ENCODE measurements around the gene GUK1. TPM values are rescaled to one million over a fixed set of nuclear protein-coding genes. Genes with fewer than 3 reads are reported as not detected.

Gene GUK1
- total and polyA plus RNA-seq, 2 of the 8 experiments (the other 6 are each of a cell fraction or from before 2014, with no cell fraction given): 68.5 to 183 TPM

DNA sequence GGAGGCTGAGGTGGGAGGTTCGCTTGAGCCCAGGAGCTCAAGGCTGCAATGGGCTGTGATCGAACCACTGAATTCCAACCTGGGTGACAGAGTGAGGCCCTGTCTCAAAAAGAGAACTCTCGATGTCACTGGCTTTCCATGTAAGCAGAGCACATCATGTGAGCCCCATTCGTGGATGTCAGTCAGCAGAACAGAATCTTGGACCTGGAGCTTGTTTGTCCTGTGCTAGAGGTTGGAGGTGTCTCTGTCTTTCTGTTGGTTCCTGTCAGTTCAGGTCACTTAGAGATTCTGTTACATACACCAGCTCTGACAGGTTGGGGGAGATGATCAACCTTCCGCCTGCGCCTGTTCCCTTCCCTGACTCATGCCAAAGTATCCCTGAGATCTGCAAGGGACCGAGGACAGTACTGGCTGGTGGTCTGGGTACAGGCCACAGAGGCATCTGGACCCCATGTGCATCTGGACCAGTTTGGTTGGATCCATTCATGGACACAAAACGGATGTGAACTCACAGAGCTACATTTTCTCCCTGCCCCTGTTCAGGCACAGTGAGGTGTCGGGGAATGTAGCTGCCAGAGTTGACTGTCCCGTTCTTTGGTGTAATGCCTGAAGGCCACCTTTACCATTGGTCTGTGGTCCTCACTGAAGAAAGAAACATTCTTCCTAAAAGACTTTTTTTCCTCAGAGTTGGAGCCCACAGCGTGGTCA is 47.6 kb upstream of the GUK1 start:
- H3K79me2 ChIP-seq (ENCODE audit: control insufficient read depth in 1 of 2, insufficient read depth in 2 of 2, low read length in 2 of 2): peaks cover 65 to 97% of the 10 kb centered on the region in 2 experiments
- H2BK120ac ChIP-seq (replicated peaks; ENCODE audit: low read depth, low read length): no peak overlapping the region
- H4K5ac ChIP-seq (ENCODE audit: insufficient read length, low read depth, low read length): no peak overlapping the region
- H2AK5ac ChIP-seq (ENCODE audit: low read depth, low read length): no peak overlapping the region
- H3K27me3 ChIP-seq (replicated peaks in 1 of 4; ENCODE audit: control insufficient read depth in 3 of 4, extremely low read depth in 1 of 4, insufficient read depth in 3 of 4, low read length in 3 of 4): no peaks in the 10 kb centered on the region
- no peak overlapping the region for H3K4ac ChIP-seq (replicated peaks; ENCODE audit: insufficient read length, low read depth, low read length)
- H2BK15ac ChIP-seq (ENCODE audit: low read length): no peak overlapping the region
- FAIRE-seq (no peak), DNase-seq (ENCODE audit: low read depth in 1 of 2, low spot score in 2 of 2) (no peak)
- no peak overlapping the region for H2BK5ac ChIP-seq (ENCODE audit: low read depth, low read length)
- no peak overlapping the region for H4K8ac ChIP-seq (ENCODE audit: extremely low read depth, insufficient read depth, low read length)
- H2BK20ac ChIP-seq (ENCODE audit: low read length): no peak overlapping the region
- H3K27ac ChIP-seq (ENCODE audit: low read depth, low read length): no peak overlapping the region
- no peak overlapping the region for H3K9ac ChIP-seq (replicated peaks in 1 of 4; ENCODE audit: extremely low read depth in 1 of 4, low read depth in 3 of 4, low read length in 3 of 4)
- H3K9me3 ChIP-seq (ENCODE audit: insufficient read depth in 2 of 2, low read depth in 1 of 2, low read length in 1 of 2): peaks cover 3 to 5% of the 10 kb centered on the region in 2 experiments; a peak in 3 of 4 replicates
- TF ChIP-seq KDM4A (IDR thresholded peaks at IDR 0.05; ENCODE audit: low read depth, low read length, severe bottlenecking): no peak
- TF ChIP-seq CBX5 (IDR thresholded peaks at IDR 0.05; ENCODE audit: low read depth, low read length): no peak
- TF ChIP-seq SUZ12 (IDR thresholded peaks at IDR 0.05; ENCODE audit: low read length): no peak
- peaks cover 57 to 79% of the 10 kb centered on the region in 2 experiments for H4K20me1 ChIP-seq (replicated peaks in 1 of 2; ENCODE audit: control insufficient read depth in 1 of 2, insufficient read depth in 2 of 2, low read length in 2 of 2)
- no peak overlapping the region for H4K91ac ChIP-seq (replicated peaks; ENCODE audit: insufficient read length, low read length)
- WGBS, 2 experiments (ENCODE audit: extremely low coverage in 1 of 2, insufficient coverage in 1 of 2, insufficient read length in 1 of 2, insufficient replicate concordance in 2 of 2, low coverage in 1 of 2, low lambda C conversion rate in 2 of 2, missing lambda C conversion rate in 1 of 2): 92% methylated on average over 11 of the region's 11 CpGs; no CpG with 5 or more reads in 1 of the 2 experiments
- CTCF ChIA-PET (ENCODE audit: partially characterized antibody): interaction anchor here (0.7 to 2.9 kb wide), 5 partner anchors 8 to 376 kb away, joined by 3 to 14 read pairs (median 4); no protein-coding TSS in a partner anchor
- H3K56ac ChIP-seq (replicated peaks; ENCODE audit: insufficient read length, low read depth, low read length): no peak overlapping the region
- no peak overlapping the region for H2BK12ac ChIP-seq (ENCODE audit: low read depth, low read length)
- peaks cover 2 to 6% (median 3%) of the 10 kb centered on the region in 4 experiments; a peak in 7 of 8 replicates for H3K36me3 ChIP-seq (ENCODE audit: control insufficient read depth in 2 of 4, insufficient read depth in 4 of 4, low read length in 3 of 4)
- POLR2A ChIA-PET (ENCODE audit: partially characterized antibody): interaction anchor here (1.1 to 7.1 kb wide), 4 partner anchors 7 to 73 kb away, joined by 3 to 53 read pairs (median 7); partner anchors contain the start of genes ARF1 and IBA57
- no peak overlapping the region for H2AFZ ChIP-seq (ENCODE audit: low read length)
- no peak overlapping the region for H3K4me2 ChIP-seq (ENCODE audit: insufficient read depth in 1 of 2, low read depth in 2 of 2, low read length in 2 of 2)
- H3K14ac ChIP-seq (ENCODE audit: insufficient read length): no peak overlapping the region
- H3K79me1 ChIP-seq (ENCODE audit: low read depth, low read length): peaks cover 62% of the 10 kb centered on the region
- H3K23me2 ChIP-seq (ENCODE audit: low read depth, low read length): no peaks in the 10 kb centered on the region
- H3K4me1 ChIP-seq (replicated peaks in 1 of 4; ENCODE audit: control insufficient read depth in 3 of 4, insufficient read depth in 4 of 4, low read length in 3 of 4): peaks cover 0 to 3% (median 0%) of the 10 kb centered on the region in 4 experiments; a peak in 3 of 7 replicates
- H3K4me3 ChIP-seq (ENCODE audit: extremely low read depth in 1 of 4, insufficient read depth in 2 of 4, low read depth in 3 of 4, low read length in 4 of 4): no peak overlapping the region
- H3K23ac ChIP-seq (ENCODE audit: insufficient read length): no peak overlapping the region
- no peak overlapping the region for H3K18ac ChIP-seq (ENCODE audit: extremely low read depth, low read length)
